GM12865 (cell line): ENCODE data around the gene NELFB.
A peak's percentile ranks its signal among the peaks of the same experiment; 100 is the strongest.

Source experiments
- DNase-seq: peaks from one replicate; pipeline ENCODE4 v3.0.0; 2010; ENCODE audit warnings: low read depth
- H3K4me3 ChIP-seq: 2 replicates; pipeline ENCODE4 v1.5.1; 2011; ENCODE audit warnings: mild to moderate bottlenecking, low read depth, low read length, control low read depth
- CTCF ChIP-seq: IDR thresholded peaks from 2 replicates; pipeline ENCODE4 v1.5.1; 2011; ENCODE audit warnings: low read length, control low read depth, low read depth, inconsistent platforms; ENCODE audit not compliant: insufficient read depth; ENCODE audit errors: missing control alignments

Gene NELFB

GRCh38 chr9:137302449-137303150, 47.5 kb downstream of the NELFB start:
- peak overlapping the region; percentile 34; the same call in 1 of the 2 replicates for H3K4me3 ChIP-seq
- DNase-seq, result no peak
- TF ChIP-seq CTCF, result peak; percentile 40

GRCh38 chr9:137303151-137303892, 48.2 kb downstream of the NELFB start:
- DNase-seq, result no peak
- no peak for TF ChIP-seq CTCF
- H3K4me3 ChIP-seq, result no peak overlapping the region

GRCh38 chr9:137303893-137304382, 48.8 kb downstream of the NELFB start:
- H3K4me3 ChIP-seq, result no peak overlapping the region
- no peak for TF ChIP-seq CTCF
- no peak for DNase-seq

- no peak overlapping the region for H3K4me3 ChIP-seq
- no peak for TF ChIP-seq CTCF
- DNase-seq, result no peak
These were observed 49.4 kb downstream of the NELFB start for GRCh38 chr9:137304383-137305059.

- DNase-seq, result peak; percentile 49
- H3K4me3 ChIP-seq, result no peak overlapping the region
- no peak for TF ChIP-seq CTCF
These were observed 50.1 kb downstream of the NELFB start for GRCh38 chr9:137305060-137305797.

- DNase-seq, result no peak
- no peak for TF ChIP-seq CTCF
- no peak overlapping the region for H3K4me3 ChIP-seq
These were observed 50.6 kb downstream of the NELFB start for GRCh38 chr9:137305798-137306065.
